ENCODE results near the gene RNASEH2B.

- TF ChIP-seq, protein P1, sequence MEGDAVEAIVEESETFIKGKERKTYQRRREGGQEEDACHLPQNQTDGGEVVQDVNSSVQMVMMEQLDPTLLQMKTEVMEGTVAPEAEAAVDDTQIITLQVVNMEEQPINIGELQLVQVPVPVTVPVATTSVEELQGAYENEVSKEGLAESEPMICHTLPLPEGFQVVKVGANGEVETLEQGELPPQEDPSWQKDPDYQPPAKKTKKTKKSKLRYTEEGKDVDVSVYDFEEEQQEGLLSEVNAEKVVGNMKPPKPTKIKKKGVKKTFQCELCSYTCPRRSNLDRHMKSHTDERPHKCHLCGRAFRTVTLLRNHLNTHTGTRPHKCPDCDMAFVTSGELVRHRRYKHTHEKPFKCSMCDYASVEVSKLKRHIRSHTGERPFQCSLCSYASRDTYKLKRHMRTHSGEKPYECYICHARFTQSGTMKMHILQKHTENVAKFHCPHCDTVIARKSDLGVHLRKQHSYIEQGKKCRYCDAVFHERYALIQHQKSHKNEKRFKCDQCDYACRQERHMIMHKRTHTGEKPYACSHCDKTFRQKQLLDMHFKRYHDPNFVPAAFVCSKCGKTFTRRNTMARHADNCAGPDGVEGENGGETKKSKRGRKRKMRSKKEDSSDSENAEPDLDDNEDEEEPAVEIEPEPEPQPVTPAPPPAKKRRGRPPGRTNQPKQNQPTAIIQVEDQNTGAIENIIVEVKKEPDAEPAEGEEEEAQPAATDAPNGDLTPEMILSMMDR (IDR thresholded peaks at IDR 0.05) = no peak
- TF ChIP-seq ZFX (IDR thresholded peaks at IDR 0.05; ENCODE audit: borderline replicate concordance) = no peak
Measured at GRCh38 chr13:50924025-50924424, 14.4 kb downstream of the RNASEH2B start.
